ENCODE results near the gene AQP7.

DNA sequence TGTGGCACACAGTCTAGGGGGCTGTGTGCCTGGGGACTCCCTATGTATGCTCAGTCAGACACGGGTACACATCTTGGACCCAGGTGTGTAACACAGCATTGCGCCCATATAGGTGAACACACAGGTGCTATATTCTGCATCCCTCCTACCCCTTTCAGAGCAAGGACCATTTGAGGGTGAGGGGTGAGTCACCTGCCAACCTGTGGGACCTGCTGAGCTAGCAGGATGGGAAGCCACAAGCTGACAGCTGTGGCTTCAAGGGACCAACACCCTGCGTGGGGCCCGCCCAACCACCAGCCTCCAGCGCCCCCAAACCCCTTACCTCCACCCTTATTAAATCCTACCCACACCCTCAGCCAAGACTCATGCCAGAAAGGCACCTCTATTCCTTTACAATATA lies 14.6 kb upstream of the AQP7 start:
- TF ChIP-seq HDAC2 (IDR thresholded peaks at IDR 0.05) (no peak), MBD2 (IDR thresholded peaks at IDR 0.05; ENCODE audit: borderline replicate concordance, low read depth) (no peak), SIN3A (IDR thresholded peaks at IDR 0.05; ENCODE audit: borderline replicate concordance in 2 of 2, control insufficient read depth in 1 of 2, low read depth in 2 of 2, low read length in 2 of 2) (no peak), BMI1 (IDR thresholded peaks at IDR 0.05; ENCODE audit: low read length) (no peak), ZNF77 (CRISPR knock-in tag; IDR thresholded peaks at IDR 0.05) (no peak), CREBBP (IDR thresholded peaks at IDR 0.05; ENCODE audit: low read depth, low read length) (no peak), L3MBTL2 (IDR thresholded peaks at IDR 0.05) (no peak)
- TF ChIP-seq, protein P1, sequence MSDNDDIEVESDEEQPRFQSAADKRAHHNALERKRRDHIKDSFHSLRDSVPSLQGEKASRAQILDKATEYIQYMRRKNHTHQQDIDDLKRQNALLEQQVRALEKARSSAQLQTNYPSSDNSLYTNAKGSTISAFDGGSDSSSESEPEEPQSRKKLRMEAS (CRISPR knock-in tag; IDR thresholded peaks at IDR 0.05): no peak
- TF ChIP-seq, protein P2, sequence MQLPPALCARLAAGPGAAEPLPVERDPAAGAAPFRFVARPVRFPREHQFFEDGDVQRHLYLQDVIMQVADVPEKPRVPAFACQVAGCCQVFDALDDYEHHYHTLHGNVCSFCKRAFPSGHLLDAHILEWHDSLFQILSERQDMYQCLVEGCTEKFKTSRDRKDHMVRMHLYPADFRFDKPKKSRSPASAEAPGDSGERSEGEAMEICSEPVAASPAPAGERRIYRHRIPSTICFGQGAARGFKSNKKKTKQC (CRISPR knock-in tag; IDR thresholded peaks at IDR 0.05): no peak
- TF ChIP-seq, protein P3, sequence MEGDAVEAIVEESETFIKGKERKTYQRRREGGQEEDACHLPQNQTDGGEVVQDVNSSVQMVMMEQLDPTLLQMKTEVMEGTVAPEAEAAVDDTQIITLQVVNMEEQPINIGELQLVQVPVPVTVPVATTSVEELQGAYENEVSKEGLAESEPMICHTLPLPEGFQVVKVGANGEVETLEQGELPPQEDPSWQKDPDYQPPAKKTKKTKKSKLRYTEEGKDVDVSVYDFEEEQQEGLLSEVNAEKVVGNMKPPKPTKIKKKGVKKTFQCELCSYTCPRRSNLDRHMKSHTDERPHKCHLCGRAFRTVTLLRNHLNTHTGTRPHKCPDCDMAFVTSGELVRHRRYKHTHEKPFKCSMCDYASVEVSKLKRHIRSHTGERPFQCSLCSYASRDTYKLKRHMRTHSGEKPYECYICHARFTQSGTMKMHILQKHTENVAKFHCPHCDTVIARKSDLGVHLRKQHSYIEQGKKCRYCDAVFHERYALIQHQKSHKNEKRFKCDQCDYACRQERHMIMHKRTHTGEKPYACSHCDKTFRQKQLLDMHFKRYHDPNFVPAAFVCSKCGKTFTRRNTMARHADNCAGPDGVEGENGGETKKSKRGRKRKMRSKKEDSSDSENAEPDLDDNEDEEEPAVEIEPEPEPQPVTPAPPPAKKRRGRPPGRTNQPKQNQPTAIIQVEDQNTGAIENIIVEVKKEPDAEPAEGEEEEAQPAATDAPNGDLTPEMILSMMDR (IDR thresholded peaks at IDR 0.05 in 2 of 3, conservative IDR thresholded peaks at IDR 0.05 in 1 of 3; ENCODE audit: insufficient read depth in 2 of 3, low read depth in 1 of 3, low read length in 3 of 3): no peak
